Heart right ventricle (tissue), 16 donors: ENCODE measurements around the gene TNFRSF17. TPM values are rescaled to one million over a fixed set of nuclear protein-coding genes. Genes with fewer than 3 reads are reported as not detected.
"Not testable (repeated sequence)": the region's sequence is repeated elsewhere in the genome, so short reads cannot be mapped to it uniquely, and the experiment has no call there.

Source experiments
- ATAC-seq, 8 donors: fragments of 200-7000 bp; cut with Tn5 transposase; one replicate each; pipeline ENCODE4 v1.9.1; 2020; ENCODE audit warnings: mild to moderate bottlenecking in 8 of 8, moderate library complexity in 8 of 8, moderate number of reproducible peaks in 1 of 8
- DNase-seq, 2 donors: peaks; one replicate each; pipeline ENCODE4 v3.0.0-alpha.2; 2020
- H3K27ac ChIP-seq, 10 donors: fragments of 200-600 bp; sonication (generic) in 2 of 10; one replicate each; pipeline versions ENCODE4 v1.5.0 to v1.8.0; 2020 to 2022; ENCODE audit warnings: mild to moderate bottlenecking in 3 of 10
- H3K27me3 ChIP-seq, 7 donors: fragments of 200-600 bp; one replicate each; pipeline ENCODE4 v1.8.0; 2021 to 2022; ENCODE audit warnings: mild to moderate bottlenecking in 2 of 7
- H3K36me3 ChIP-seq, 9 donors: fragments of 200-600 bp; sonication (generic) in 1 of 9; one replicate each; pipeline versions ENCODE4 v1.5.0 to v1.8.0; 2020 to 2022; ENCODE audit warnings: mild to moderate bottlenecking in 2 of 9
- H3K4me1 ChIP-seq, 9 donors: fragments of 200-600 bp; sonication (generic) in 1 of 9; one replicate each; pipeline versions ENCODE4 v1.5.0 to v1.8.0; 2020 to 2022; ENCODE audit warnings: mild to moderate bottlenecking in 4 of 9
- H3K4me3 ChIP-seq, 10 donors: fragments of 200-600 bp; sonication (generic) in 2 of 10; one replicate each; pipeline versions ENCODE4 v1.5.0 to v1.8.0; 2020 to 2022; ENCODE audit warnings: mild to moderate bottlenecking in 7 of 10, moderate library complexity in 2 of 10
- H3K9me3 ChIP-seq, 11 donors: fragments of 200-600 bp in 10 of 11; sonication (generic) in 2 of 11; one replicate each; pipeline versions ENCODE4 v1.5.0 to v1.8.0; 2013 to 2022; ENCODE audit warnings: mild to moderate bottlenecking in 2 of 11, control low read depth in 1 of 11, moderate library complexity in 1 of 11
- WGBS, 2 donors: extraction: QIAGEN DNeasy Blood & Tissue Kit; methylation state at CpG; one replicate each; pipeline ENCODE4 v1.1.7; 2013; ENCODE audit warnings: inconsistent platforms in 1 of 2; 5-methylcytosine and 5-hydroxymethylcytosine counted together
- intact Hi-C, 10 donors: fragments of 100-400 bp; cut with DNase I; formaldehyde crosslinking; loops; one replicate each; pipeline versions ENCODE4 v1.11.1 to v1.14.2; 2022
- polyA plus RNA-seq, 2 donors: library from polyadenylated mRNA; stranded (reverse); fragments of 200-250 nt; gene quantifications; one replicate each; pipeline ENCODE4 v1.2.3, GENCODE V29; 2013
- total RNA-seq, 10 donors: library from RNA; stranded (reverse); fragmentation: NEBNext Ultra II Directional in 3 of 10; extraction: Animal tissue kit (Norgen Biotek cat#: 25700) in 3 of 10; gene quantifications; one replicate each; pipeline versions ENCODE4 v1.2.1 to v1.2.4, GENCODE V29; 2021 to 2023
- TF ChIP-seq, protein P1 (sequence below), 9 donors: fragments of 200-600 bp; sonication (generic) in 2 of 9; IDR thresholded peaks; one replicate each; pipeline versions ENCODE4 v1.5.0 to v1.8.0; 2021 to 2022; ENCODE audit warnings: antibody characterized with exemption in 9 of 9, mild to moderate bottlenecking in 5 of 9, moderate library complexity in 1 of 9
- donor health status: Arrhythmogenic right ventricular cardiomyopathy.
- donor health status: ischemic (EF 13 %, LVEDD 7.1; RV severe dilation, severe dysfunction).
- donor health status: healthy with polysubstance abuse.
- donor health status: DM: no; HTN: yes; CAD: no.
- donor health status: DM: no; HTN: no; CAD: no.
- donor health status: ischemic (EF 25% LVEDD 6.9; RV normal size, moderate dysfunction).
- donor health status: ischemic (EF 25% LVEDD 5.7; RV mildly dilated, moderate dysfunction).
- donor health status: healthy.
- donor health status: DM: yes; HTN: yes; CAD: no.
- donor health status: Ischemic cardiomyopathy.
- donor health status: ischemic (EF 35%, LVEDD 5.7; RV mildly dilated, moderate dysfunction).
- donor health status: nonischemic (EF 11% LVEDD 7.7; RV severe dilation, severe dysfunction).
- donor health status: DM: yes; HTN: yes; CAD: no.
- donor health status: PGD.
- donor health status: ischemic (EF 29% LVEDD 5.4; RV normal size, mild dysfunction).
- donor health status: nonischemic (EF 23%, LVEDD 6.1; RV moderate dilation, normal function).

TNFRSF17 gene
- total and polyA plus RNA-seq, 12 donors: not detected

- H3K27me3 ChIP-seq: peaks cover 0 to 8% (median 0%) of the 10 kb centered on the region in 7 donors
- no peaks in the 10 kb centered on the region for H3K4me1 ChIP-seq
- H3K36me3 ChIP-seq: no peaks in the 10 kb centered on the region
- DNase-seq (no peak), ATAC-seq (no peak)
- intact Hi-C loops: loop anchor here in 2 of 10 donors (5.0 kb wide), 1 partner anchor 121 kb away; no protein-coding TSS in a partner anchor
- TF ChIP-seq, protein P1, sequence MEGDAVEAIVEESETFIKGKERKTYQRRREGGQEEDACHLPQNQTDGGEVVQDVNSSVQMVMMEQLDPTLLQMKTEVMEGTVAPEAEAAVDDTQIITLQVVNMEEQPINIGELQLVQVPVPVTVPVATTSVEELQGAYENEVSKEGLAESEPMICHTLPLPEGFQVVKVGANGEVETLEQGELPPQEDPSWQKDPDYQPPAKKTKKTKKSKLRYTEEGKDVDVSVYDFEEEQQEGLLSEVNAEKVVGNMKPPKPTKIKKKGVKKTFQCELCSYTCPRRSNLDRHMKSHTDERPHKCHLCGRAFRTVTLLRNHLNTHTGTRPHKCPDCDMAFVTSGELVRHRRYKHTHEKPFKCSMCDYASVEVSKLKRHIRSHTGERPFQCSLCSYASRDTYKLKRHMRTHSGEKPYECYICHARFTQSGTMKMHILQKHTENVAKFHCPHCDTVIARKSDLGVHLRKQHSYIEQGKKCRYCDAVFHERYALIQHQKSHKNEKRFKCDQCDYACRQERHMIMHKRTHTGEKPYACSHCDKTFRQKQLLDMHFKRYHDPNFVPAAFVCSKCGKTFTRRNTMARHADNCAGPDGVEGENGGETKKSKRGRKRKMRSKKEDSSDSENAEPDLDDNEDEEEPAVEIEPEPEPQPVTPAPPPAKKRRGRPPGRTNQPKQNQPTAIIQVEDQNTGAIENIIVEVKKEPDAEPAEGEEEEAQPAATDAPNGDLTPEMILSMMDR (IDR thresholded peaks at IDR 0.05): no peak
- H3K9me3 ChIP-seq: no peaks in the 10 kb centered on the region
- WGBS, 2 donors: 83 to 95% methylated on average over 3 of the region's 3 CpGs
- no peak overlapping the region for H3K27ac ChIP-seq
- no peak overlapping the region for H3K4me3 ChIP-seq
Observed at GRCh38 chr16:11946433-11946832, 18.6 kb upstream of the TNFRSF17 start.

DNA sequence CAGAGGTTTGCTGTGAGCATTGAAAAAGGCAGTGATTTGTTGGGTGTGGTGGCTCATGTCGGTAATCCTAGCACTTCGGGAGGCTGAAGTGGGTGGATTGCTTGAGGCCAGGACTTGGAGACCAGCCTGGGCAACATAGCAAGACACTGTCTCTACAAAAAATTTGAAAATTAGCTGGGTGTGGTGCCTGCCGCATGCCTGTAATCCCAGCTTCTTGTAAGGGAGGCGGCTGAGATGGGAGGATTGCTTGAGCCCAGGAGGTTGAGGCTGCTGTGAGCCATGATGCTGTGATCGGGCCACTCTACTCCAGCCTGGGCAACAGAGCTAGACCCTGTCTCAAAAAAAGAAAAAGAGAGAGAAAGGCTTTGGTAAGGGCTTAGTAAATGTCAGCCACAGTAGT, 16.2 kb upstream of the TNFRSF17 start:
- Histone ChIP-seq H3K4me1 (no peaks in the 10 kb centered on the region), H3K27me3 (peaks cover 0 to 8% (median 0%) of the 10 kb centered on the region in 7 donors), H3K9me3 (no peaks in the 10 kb centered on the region), H3K27ac (no peak overlapping the region), H3K36me3 (no peaks in the 10 kb centered on the region), H3K4me3 (no peak overlapping the region)
- intact Hi-C loops: loop anchor here in 6 of 10 donors (1.0 to 5.0 kb wide), 3 partner anchors 118 to 120 kb away; no protein-coding TSS in a partner anchor
- 93 to 95% methylated on average over 5 of the region's 5 CpGs for WGBS, 2 donors
- DNase-seq (no peak), ATAC-seq (no peak)
- TF ChIP-seq, protein P1 (IDR thresholded peaks at IDR 0.05): no peak

DNA sequence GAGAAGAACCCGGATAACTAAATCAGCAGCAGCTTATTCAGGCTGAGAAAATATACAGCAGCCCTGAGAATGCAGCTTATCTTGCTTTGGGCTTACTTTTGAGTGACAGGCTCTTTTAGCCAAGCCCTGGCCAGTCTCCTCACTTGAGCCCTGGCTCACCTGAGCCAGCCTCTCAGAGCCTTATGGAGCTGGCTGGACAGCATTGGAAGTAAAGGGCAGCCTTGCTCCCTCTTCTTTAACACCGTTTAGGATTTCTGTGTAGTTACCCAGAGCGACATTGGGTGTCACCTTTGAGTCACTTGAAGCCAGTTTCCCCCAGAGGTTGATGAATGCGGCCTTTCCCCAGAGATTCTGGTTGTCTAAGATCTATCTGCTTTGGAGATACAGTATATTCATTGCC, 15.5 kb upstream of the TNFRSF17 start:
- peak in 1 of 2 donors; percentile 23 for DNase-seq
- Histone ChIP-seq H3K4me1 (no peaks in the 10 kb centered on the region), H3K4me3 (no peak overlapping the region), H3K9me3 (no peaks in the 10 kb centered on the region), H3K36me3 (no peaks in the 10 kb centered on the region), H3K27ac (no peak overlapping the region), H3K27me3 (peaks cover 0 to 8% (median 0%) of the 10 kb centered on the region in 7 donors)
- TF ChIP-seq, protein P1 (IDR thresholded peaks at IDR 0.05): peak; percentile 13 to 62 (median 52)
- intact Hi-C loops: loop anchor here in 6 of 10 donors (1.0 to 5.0 kb wide), 3 partner anchors 118 to 119 kb away; no protein-coding TSS in a partner anchor
- peak in 6 of 8 donors; percentile 48 to 81 (median 64) for ATAC-seq
- WGBS, 2 donors: 11% methylated on average over 4 of the region's 4 CpGs

- peaks cover 0 to 8% (median 0%) of the 10 kb centered on the region in 7 donors for H3K27me3 ChIP-seq
- H3K36me3 ChIP-seq: no peaks in the 10 kb centered on the region
- DNase-seq (no peak), ATAC-seq (no peak)
- intact Hi-C loops: loop anchor here in 2 of 10 donors (5.0 to 10.0 kb wide), 2 partner anchors 114 to 117 kb away; no protein-coding TSS in a partner anchor
- TF ChIP-seq, protein P1 (IDR thresholded peaks at IDR 0.05): no peak
- H3K27ac ChIP-seq: no peak overlapping the region
- WGBS, 2 donors: 86 to 87% methylated on average over 5 of the region's 5 CpGs
- no peaks in the 10 kb centered on the region for H3K4me1 ChIP-seq
- H3K9me3 ChIP-seq: no peaks in the 10 kb centered on the region
- no peak overlapping the region for H3K4me3 ChIP-seq
Observed at GRCh38 chr16:11950388-11950787, 14.6 kb upstream of the TNFRSF17 start.

GRCh38 chr16:11953576-11953975, 11.4 kb upstream of the TNFRSF17 start:
- not testable (repeated sequence) for H3K36me3 ChIP-seq, DNase-seq, H3K27ac ChIP-seq, H3K4me3 ChIP-seq, H3K4me1 ChIP-seq, H3K9me3 ChIP-seq, H3K27me3 ChIP-seq, ATAC-seq
- 91 to 92% methylated on average over 8 of the region's 8 CpGs for WGBS, 2 donors
- intact Hi-C loops: loop anchor here in 2 of 10 donors (5.0 to 10.0 kb wide), 2 partner anchors 111 to 114 kb away; no protein-coding TSS in a partner anchor
